Psoas muscle (tissue), 8 donors: ENCODE results near the gene NAT16. TPM values are rescaled to one million over a fixed set of nuclear protein-coding genes. Genes with fewer than 3 reads are reported as not detected.
A peak's percentile ranks its signal among the peaks of the same experiment; 100 is the strongest.

ENCODE experiments used
- ATAC-seq, 4 donors: fragments of 200-7000 bp; cut with Tn5 transposase; one replicate each; pipeline ENCODE4 v1.9.1; 2020; ENCODE audit warnings: moderate library complexity in 3 of 4, mild to moderate bottlenecking in 2 of 4
- DNase-seq, 2 donors: peaks; one replicate each; pipeline ENCODE4 v3.0.0-alpha.2; 2020
- H3K27ac ChIP-seq: fragments of 200-600 bp; one replicate; pipeline ENCODE4 v1.8.0; 2022
- H3K27me3 ChIP-seq, 3 donors: fragments of 200-600 bp in 1 of 3; one replicate each; pipeline versions ENCODE4 v1.6.1 to v1.8.0; 2013 to 2022; ENCODE audit warnings: low read length in 2 of 3, mild to moderate bottlenecking in 2 of 3, moderate library complexity in 1 of 3; ENCODE audit not compliant: insufficient read depth in 3 of 3
- H3K36me3 ChIP-seq, 2 donors: fragments of 200-600 bp in 1 of 2; one replicate each; pipeline versions ENCODE4 v1.6.1 to v1.8.0; 2013 to 2022; ENCODE audit warnings: low read depth in 1 of 2, mild to moderate bottlenecking in 1 of 2, moderate library complexity in 1 of 2; ENCODE audit not compliant: insufficient read depth in 1 of 2
- H3K4me1 ChIP-seq: fragments of 200-600 bp; one replicate; pipeline ENCODE4 v1.8.0; 2022
- H3K4me3 ChIP-seq: fragments of 200-600 bp; one replicate; pipeline ENCODE4 v1.8.0; 2022; ENCODE audit warnings: mild to moderate bottlenecking
- H3K9me3 ChIP-seq: fragments of 200-600 bp; one replicate; pipeline ENCODE4 v1.8.0; 2022
- WGBS, 3 donors: extraction: QIAGEN DNeasy Blood & Tissue Kit; methylation state at CpG; one replicate each; pipeline versions ENCODE4 v1.1.6 to v1.1.7; 2013; 5-methylcytosine and 5-hydroxymethylcytosine counted together
- intact Hi-C, 2 donors: fragments of 100-400 bp; cut with DNase I; formaldehyde crosslinking; loops; one replicate each; pipeline versions ENCODE4 v1.11.0 to v1.14.2; 2022
- polyA plus RNA-seq, 3 donors: library from polyadenylated mRNA; stranded (reverse); fragments of 200-250 nt; gene quantifications; one replicate each; pipeline ENCODE4 v1.2.3, GENCODE V29; 2013
- total RNA-seq, 4 donors: library from RNA; stranded (reverse); fragmentation: NEBNext Ultra II Directional in 2 of 4; extraction: Animal tissue kit (Norgen Biotek cat#: 25700) in 2 of 4; gene quantifications; one replicate each; pipeline versions ENCODE4 v1.2.1 to v1.2.4, GENCODE V29; 2021 to 2023
- TF ChIP-seq, protein P1 (sequence below): fragments of 200-600 bp; IDR thresholded peaks from one replicate; pipeline ENCODE4 v1.8.0; 2022; ENCODE audit warnings: antibody characterized with exemption
- donor health status: healthy with polysubstance abuse.
- donor health status: DM: no; HTN: no; CAD: no; lungs with moderate emphysema.
- donor health status: Bipolar disorder and iron deficiency.
- donor health status: healthy.
- donor health status: DM: yes; HTN: yes; CAD: no.
- donor health status: DM: no; HTN: no; CAD: no.
- donor health status: DM: no; HTN: no; CAD: no.
- donor health status: DM: yes; HTN: yes; CAD: no.

Gene NAT16
- total and polyA plus RNA-seq, 7 donors: 0.01 TPM; not detected in 6

DNA sequence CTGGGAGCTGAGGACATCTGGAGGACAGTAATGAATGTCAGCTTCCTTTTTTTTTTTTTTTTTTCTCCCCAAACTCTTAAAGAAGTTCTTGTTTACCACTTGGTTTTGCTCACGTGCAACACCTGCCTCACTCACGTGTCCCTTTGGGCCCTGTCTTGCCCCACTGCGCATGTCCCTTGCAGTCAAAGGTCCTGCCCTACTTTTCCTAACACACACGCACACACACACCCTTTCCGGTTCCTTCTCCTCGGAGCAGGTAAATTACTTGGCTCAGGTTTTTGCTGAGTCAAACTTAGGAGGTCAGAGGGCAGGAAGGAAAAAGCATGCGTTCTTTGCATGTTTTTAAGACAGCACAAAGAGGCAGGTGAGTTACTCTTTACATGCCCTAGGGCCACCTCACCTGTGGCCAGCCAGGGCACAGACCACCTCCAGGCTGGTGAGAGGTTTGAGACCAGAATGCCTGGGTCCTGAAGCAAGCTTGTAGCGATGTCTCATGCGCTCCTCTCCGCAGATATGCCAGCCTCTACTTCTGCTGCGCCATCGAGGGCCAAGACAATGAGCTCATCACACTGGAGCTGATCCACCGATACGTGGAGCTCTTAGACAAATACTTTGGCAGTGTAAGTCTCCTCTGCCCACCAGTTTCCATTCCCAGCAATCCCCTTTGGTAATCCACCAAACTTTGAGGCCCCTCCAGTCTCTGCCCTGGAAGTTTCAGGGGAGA is 23.1 kb downstream of the NAT16 start:
- ATAC-seq (no peak), DNase-seq (no peak)
- H3K27me3 ChIP-seq: peaks cover 0 to 7% (median 0%) of the 10 kb centered on the region in 3 donors
- no peaks in the 10 kb centered on the region for H3K9me3 ChIP-seq
- no peaks in the 10 kb centered on the region for H3K4me1 ChIP-seq
- no peak overlapping the region for H3K4me3 ChIP-seq
- TF ChIP-seq, protein P1, sequence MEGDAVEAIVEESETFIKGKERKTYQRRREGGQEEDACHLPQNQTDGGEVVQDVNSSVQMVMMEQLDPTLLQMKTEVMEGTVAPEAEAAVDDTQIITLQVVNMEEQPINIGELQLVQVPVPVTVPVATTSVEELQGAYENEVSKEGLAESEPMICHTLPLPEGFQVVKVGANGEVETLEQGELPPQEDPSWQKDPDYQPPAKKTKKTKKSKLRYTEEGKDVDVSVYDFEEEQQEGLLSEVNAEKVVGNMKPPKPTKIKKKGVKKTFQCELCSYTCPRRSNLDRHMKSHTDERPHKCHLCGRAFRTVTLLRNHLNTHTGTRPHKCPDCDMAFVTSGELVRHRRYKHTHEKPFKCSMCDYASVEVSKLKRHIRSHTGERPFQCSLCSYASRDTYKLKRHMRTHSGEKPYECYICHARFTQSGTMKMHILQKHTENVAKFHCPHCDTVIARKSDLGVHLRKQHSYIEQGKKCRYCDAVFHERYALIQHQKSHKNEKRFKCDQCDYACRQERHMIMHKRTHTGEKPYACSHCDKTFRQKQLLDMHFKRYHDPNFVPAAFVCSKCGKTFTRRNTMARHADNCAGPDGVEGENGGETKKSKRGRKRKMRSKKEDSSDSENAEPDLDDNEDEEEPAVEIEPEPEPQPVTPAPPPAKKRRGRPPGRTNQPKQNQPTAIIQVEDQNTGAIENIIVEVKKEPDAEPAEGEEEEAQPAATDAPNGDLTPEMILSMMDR: no peak
- H3K27ac ChIP-seq: no peak overlapping the region
- WGBS, 3 donors: 85 to 88% (median 86%) methylated on average over 14 of the region's 14 CpGs
- peaks cover 0 to 33% of the 10 kb centered on the region in 2 donors for H3K36me3 ChIP-seq
- intact Hi-C loops: no loop called here

DNA sequence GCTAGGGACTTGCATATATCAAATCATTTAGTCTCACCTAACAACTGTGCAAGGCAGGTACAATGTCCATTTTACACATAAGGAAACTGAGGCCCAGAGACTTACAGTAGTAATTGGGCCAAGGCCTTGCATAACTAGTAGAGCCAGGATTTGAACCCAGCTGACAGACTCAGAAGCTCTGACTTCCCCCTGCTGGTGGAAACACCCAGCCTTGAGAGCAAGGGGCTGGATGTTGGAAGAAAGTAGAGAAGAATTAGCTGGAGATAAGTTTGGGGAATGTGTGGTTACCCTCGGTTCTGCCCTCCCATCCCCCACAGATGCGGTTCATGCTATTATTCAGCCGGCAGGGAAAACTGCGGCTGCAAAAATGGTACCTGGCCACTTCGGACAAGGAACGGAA is 23.8 kb downstream of the NAT16 start:
- DNase-seq (no peak), ATAC-seq (no peak)
- Histone ChIP-seq H3K27ac (no peak overlapping the region), H3K4me1 (no peaks in the 10 kb centered on the region), H3K27me3 (no peaks in the 10 kb centered on the region), H3K36me3 (peaks cover 0 to 33% of the 10 kb centered on the region in 2 donors), H3K9me3 (no peaks in the 10 kb centered on the region), H3K4me3 (no peak overlapping the region)
- intact Hi-C loops: no loop called here
- TF ChIP-seq, protein P1: no peak
- 73 to 77% (median 75%) methylated on average over 6 of the region's 6 CpGs for WGBS, 3 donors

DNA sequence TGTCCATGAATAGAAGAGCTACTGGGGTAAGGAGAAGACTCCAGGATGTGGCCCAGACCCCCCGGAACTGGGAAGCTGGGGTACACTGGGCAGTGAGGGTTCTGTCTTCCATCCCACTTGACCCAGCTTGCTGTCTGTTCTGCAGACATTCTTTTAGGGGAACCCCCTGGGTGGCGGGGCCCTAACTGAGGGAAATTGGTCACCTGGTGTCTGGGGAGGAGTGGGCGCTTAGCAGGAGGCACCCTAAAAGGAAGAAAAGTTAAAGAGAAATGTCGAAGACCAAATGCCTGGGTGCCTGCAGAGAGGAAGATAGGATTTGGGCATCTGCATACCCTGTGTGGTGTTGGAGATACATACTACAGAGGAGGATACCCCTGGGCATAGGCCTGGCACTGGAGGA is 24.8 kb downstream of the NAT16 start:
- intact Hi-C loops: no loop called here
- WGBS, 3 donors: 58 to 66% (median 59%) methylated on average over 4 of the region's 4 CpGs
- peaks cover 0 to 27% of the 10 kb centered on the region in 2 donors for H3K36me3 ChIP-seq
- H3K27ac ChIP-seq: no peak overlapping the region
- no peaks in the 10 kb centered on the region for H3K9me3 ChIP-seq
- no peaks in the 10 kb centered on the region for H3K27me3 ChIP-seq
- H3K4me3 ChIP-seq: peak overlapping the region; percentile 86
- no peaks in the 10 kb centered on the region for H3K4me1 ChIP-seq
- TF ChIP-seq, protein P1: no peak
- ATAC-seq (no peak), DNase-seq (no peak)

DNA sequence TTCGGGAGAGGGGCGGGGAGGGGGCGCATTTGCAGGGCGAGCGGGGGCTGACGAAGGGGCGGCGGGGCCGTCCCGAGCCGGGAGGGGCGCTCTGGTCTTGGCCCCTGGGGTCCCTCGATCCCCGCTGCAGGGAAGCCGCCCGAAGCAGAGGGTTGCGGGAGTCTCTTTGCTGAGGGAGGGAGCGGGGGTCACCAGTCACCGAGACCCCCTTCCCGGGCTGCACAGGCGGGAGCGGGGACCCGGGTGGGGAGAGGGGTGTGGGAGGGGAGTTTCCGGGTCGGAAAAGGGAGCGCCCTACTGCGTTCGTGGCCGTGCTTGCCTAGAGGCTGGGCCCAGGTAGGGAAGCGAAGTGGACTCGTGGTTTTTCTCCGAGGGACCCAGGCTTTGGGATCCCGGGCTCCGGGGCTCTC is 25.4 kb downstream of the NAT16 start:
- WGBS, 3 donors: 1% methylated on average over 23 to 34 of the region's 34 CpGs
- H3K27ac ChIP-seq: no peak overlapping the region
- DNase-seq (no peak), ATAC-seq (peak; percentile 18 to 48 (median 30))
- peak overlapping the region; percentile 86 for H3K4me3 ChIP-seq
- TF ChIP-seq, protein P1: no peak
- no peaks in the 10 kb centered on the region for H3K4me1 ChIP-seq
- peaks cover 0 to under 1% (median 0%) of the 10 kb centered on the region in 3 donors for H3K27me3 ChIP-seq
- intact Hi-C loops: no loop called here
- H3K9me3 ChIP-seq: no peaks in the 10 kb centered on the region
- peaks cover 0 to 26% of the 10 kb centered on the region in 2 donors for H3K36me3 ChIP-seq
